GM12878 (cell line): ENCODE measurements around the gene NLGN1.

Source experiments
- EZH2 ChIP-seq: IDR thresholded peaks from 2 replicates; pipeline ENCODE4 v1.6.1; 2012; ENCODE audit warnings: low read depth, mild to moderate bottlenecking, control low read depth, inconsistent platforms, low read length, borderline replicate concordance; ENCODE audit not compliant: control insufficient read depth
- HDAC2 ChIP-seq: fragments of 200-600 bp; sonication (generic); IDR thresholded peaks from 2 replicates; pipeline ENCODE4 v1.6.1; 2017
- NFIC ChIP-seq: IDR thresholded peaks from 2 replicates; pipeline ENCODE4 v1.6.1; 2012; ENCODE audit warnings: low read depth, mild to moderate bottlenecking, inconsistent platforms, low read length, moderate library complexity
- POLR2A ChIP-seq: IDR thresholded peaks from 2 replicates; pipeline ENCODE4 v1.6.1; 2011; ENCODE audit warnings: low read depth, mild to moderate bottlenecking, low read length
- POLR2AphosphoS5 ChIP-seq: IDR thresholded peaks from 2 replicates; pipeline ENCODE4 v1.6.1; 2011; ENCODE audit warnings: mild to moderate bottlenecking, low read length, inconsistent platforms
- TF ChIP-seq, protein P1 (sequence below), 3 experiments: IDR thresholded peaks in 2 of 3; conservative IDR thresholded peaks in 1 of 3; 2 replicates each; pipeline ENCODE4 v1.5.1; 2011; ENCODE audit warnings: low read depth in 3 of 3, low read length in 3 of 3, mild to moderate bottlenecking in 3 of 3, control low read depth in 2 of 3, moderate library complexity in 2 of 3, inconsistent platforms in 1 of 3, mixed read lengths in 1 of 3; ENCODE audit not compliant: control insufficient read depth in 2 of 3, insufficient read depth in 1 of 3; ENCODE audit errors: extremely low read depth in 1 of 3
- TF ChIP-seq, protein P2 (sequence below): fragments of 450-650 bp; IDR thresholded peaks from 2 replicates; pipeline ENCODE4 v1.6.1; 2017; ENCODE audit warnings: low read depth, mild to moderate bottlenecking, moderate library complexity

DNA sequence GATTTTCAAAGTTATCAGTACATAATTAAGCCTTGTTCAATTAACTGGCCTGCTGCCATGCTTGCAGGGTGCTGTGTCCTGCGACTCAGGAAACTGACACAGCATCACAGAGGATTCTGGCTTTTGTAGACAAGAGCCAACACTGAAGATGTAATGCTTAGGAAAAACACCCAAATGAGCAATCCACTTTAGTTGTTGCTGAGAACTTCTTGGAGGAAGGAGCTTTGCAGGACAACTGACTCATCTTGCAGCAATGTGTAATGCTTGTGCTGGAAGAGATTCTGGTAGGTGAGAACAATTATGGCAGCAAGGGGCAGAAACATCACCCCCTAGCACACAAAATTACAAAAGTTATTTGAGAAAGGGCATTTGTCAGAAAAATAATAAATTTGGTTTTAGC is 67.6 kb downstream of the NLGN1 start:
- TF ChIP-seq NFIC: no peak
- no peak for TF ChIP-seq EZH2
- TF ChIP-seq HDAC2: no peak
- TF ChIP-seq, protein P1, sequence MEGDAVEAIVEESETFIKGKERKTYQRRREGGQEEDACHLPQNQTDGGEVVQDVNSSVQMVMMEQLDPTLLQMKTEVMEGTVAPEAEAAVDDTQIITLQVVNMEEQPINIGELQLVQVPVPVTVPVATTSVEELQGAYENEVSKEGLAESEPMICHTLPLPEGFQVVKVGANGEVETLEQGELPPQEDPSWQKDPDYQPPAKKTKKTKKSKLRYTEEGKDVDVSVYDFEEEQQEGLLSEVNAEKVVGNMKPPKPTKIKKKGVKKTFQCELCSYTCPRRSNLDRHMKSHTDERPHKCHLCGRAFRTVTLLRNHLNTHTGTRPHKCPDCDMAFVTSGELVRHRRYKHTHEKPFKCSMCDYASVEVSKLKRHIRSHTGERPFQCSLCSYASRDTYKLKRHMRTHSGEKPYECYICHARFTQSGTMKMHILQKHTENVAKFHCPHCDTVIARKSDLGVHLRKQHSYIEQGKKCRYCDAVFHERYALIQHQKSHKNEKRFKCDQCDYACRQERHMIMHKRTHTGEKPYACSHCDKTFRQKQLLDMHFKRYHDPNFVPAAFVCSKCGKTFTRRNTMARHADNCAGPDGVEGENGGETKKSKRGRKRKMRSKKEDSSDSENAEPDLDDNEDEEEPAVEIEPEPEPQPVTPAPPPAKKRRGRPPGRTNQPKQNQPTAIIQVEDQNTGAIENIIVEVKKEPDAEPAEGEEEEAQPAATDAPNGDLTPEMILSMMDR (IDR thresholded peaks at IDR 0.05 in 2 of 3, conservative IDR thresholded peaks at IDR 0.05 in 1 of 3; ENCODE audit: control insufficient read depth in 2 of 3, extremely low read depth in 1 of 3, insufficient read depth in 1 of 3, low read depth in 3 of 3, low read length in 3 of 3): no peak
- no peak for TF ChIP-seq POLR2A
- TF ChIP-seq, protein P2, sequence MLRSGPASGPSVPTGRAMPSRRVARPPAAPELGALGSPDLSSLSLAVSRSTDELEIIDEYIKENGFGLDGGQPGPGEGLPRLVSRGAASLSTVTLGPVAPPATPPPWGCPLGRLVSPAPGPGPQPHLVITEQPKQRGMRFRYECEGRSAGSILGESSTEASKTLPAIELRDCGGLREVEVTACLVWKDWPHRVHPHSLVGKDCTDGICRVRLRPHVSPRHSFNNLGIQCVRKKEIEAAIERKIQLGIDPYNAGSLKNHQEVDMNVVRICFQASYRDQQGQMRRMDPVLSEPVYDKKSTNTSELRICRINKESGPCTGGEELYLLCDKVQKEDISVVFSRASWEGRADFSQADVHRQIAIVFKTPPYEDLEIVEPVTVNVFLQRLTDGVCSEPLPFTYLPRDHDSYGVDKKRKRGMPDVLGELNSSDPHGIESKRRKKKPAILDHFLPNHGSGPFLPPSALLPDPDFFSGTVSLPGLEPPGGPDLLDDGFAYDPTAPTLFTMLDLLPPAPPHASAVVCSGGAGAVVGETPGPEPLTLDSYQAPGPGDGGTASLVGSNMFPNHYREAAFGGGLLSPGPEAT: no peak
- no peak for TF ChIP-seq POLR2AphosphoS5
